Measurements from ENCODE around the gene BRF1.
A peak's percentile ranks its signal among the peaks of the same experiment; 100 is the strongest.
"Not testable (repeated sequence)": the region's sequence is repeated elsewhere in the genome, so short reads cannot be mapped to it uniquely, and the experiment has no call there.

Gene BRF1

GRCh38 chr14:105300542-105301102, at the start of gene BRF1:
BRF1 (minus strand) TSS chr14:105301001; CDS start chr14:105300629, 372 bp downstream.
- DNase-seq = peak in 2 of 3 experiments; percentile 97 to 100

GRCh38 chr14:105349992-105350391, 49.2 kb upstream of the BRF1 start:
- no peak for DNase-seq

- no peak for DNase-seq
Measured at GRCh38 chr14:105348945-105349699, 48.3 kb upstream of the BRF1 start.

- DNase-seq = no peak
Measured at GRCh38 chr14:105348169-105348944, 47.6 kb upstream of the BRF1 start.

GRCh38 chr14:105347587-105347968, 46.8 kb upstream of the BRF1 start:
- no peak for DNase-seq

- DNase-seq = no peak
Measured at GRCh38 chr14:105346876-105347586, 46.2 kb upstream of the BRF1 start.

GRCh38 chr14:105346200-105346533, 45.4 kb upstream of the BRF1 start:
- no peak for DNase-seq

- no peak for DNase-seq
Measured at GRCh38 chr14:105343194-105343593, 42.4 kb upstream of the BRF1 start.

- DNase-seq = peak in 1 of 3 experiments; percentile 27
Measured at GRCh38 chr14:105340821-105341733, 40.3 kb upstream of the BRF1 start.

GRCh38 chr14:105337966-105338741, 37.4 kb upstream of the BRF1 start:
- no peak for DNase-seq

GRCh38 chr14:105337433-105337832, 36.6 kb upstream of the BRF1 start:
- DNase-seq = no peak

- DNase-seq = no peak
Measured at GRCh38 chr14:105336477-105337287, 35.9 kb upstream of the BRF1 start.

- no peak for DNase-seq
Measured at GRCh38 chr14:105335735-105336476, 35.1 kb upstream of the BRF1 start.

GRCh38 chr14:105335231-105335542, 34.4 kb upstream of the BRF1 start:
- DNase-seq = not testable (repeated sequence)

GRCh38 chr14:105334383-105335230, 33.8 kb upstream of the BRF1 start:
- DNase-seq = no peak

GRCh38 chr14:105333613-105334364, 33.0 kb upstream of the BRF1 start:
- peak in 2 of 3 experiments; percentile 21 to 27 for DNase-seq

- DNase-seq = peak in 1 of 3 experiments; percentile 30
Measured at GRCh38 chr14:105333020-105333490, 32.3 kb upstream of the BRF1 start.

- no peak for DNase-seq
Measured at GRCh38 chr14:105332350-105332874, 31.6 kb upstream of the BRF1 start.

Data from NCI-H1417 (cell line).